C4-2B (cell line): ENCODE data around the gene ZNF837.

Source experiments
- H3K27ac ChIP-seq: fragments of 450-650 bp; 2 replicates; pipeline ENCODE4 v1.5.1; 2017
- CTCF ChIP-seq: fragments of 450-650 bp; conservative IDR thresholded peaks from 2 replicates; pipeline ENCODE4 v1.5.1; 2017; ENCODE audit warnings: mild to moderate bottlenecking
- ZFX ChIP-seq: fragments of 450-650 bp; IDR thresholded peaks from 2 replicates; pipeline ENCODE4 v1.6.1; 2017

Gene ZNF837

GRCh38 chr19:58349590-58349989, 31.2 kb downstream of the ZNF837 start:
- no peak overlapping the region for H3K27ac ChIP-seq
- TF ChIP-seq ZFX (no peak), CTCF (no peak)

- H3K27ac ChIP-seq = peak overlapping the region; percentile 39
Observed at GRCh38 chr19:58348080-58348479, 32.8 kb downstream of the ZNF837 start.

GRCh38 chr19:58346961-58347929, 33.6 kb downstream of the ZNF837 start:
- H3K27ac ChIP-seq = peak overlapping the region; percentile 39
- TF ChIP-seq CTCF = no peak
- TF ChIP-seq ZFX = peak; percentile 35; the same call in 1 of the 2 replicates

GRCh38 chr19:58345558-58345957, 35.3 kb downstream of the ZNF837 start:
- H3K27ac ChIP-seq = no peak overlapping the region
- no peak for TF ChIP-seq ZFX
- no peak for TF ChIP-seq CTCF

GRCh38 chr19:58338825-58339558, 41.8 kb downstream of the ZNF837 start:
- TF ChIP-seq CTCF = no peak; the same call in 1 of the 2 replicates
- TF ChIP-seq ZFX = no peak
- H3K27ac ChIP-seq = no peak overlapping the region

- no peak for TF ChIP-seq ZFX
- H3K27ac ChIP-seq = no peak overlapping the region
Observed at GRCh38 chr19:58338336-58338735, 42.5 kb downstream of the ZNF837 start.

- H3K27ac ChIP-seq = no peak overlapping the region
- TF ChIP-seq CTCF = no peak
- no peak for TF ChIP-seq ZFX
Observed at GRCh38 chr19:58336820-58337219, 44.0 kb downstream of the ZNF837 start.

- TF ChIP-seq CTCF = no peak
- TF ChIP-seq ZFX = no peak
- no peak overlapping the region for H3K27ac ChIP-seq
Observed at GRCh38 chr19:58336216-58336615, 44.6 kb downstream of the ZNF837 start.
